ENCODE measurements around the gene UNC13A. TPM values are rescaled to one million over a fixed set of nuclear protein-coding genes. Genes with fewer than 3 reads are reported as not detected.

UNC13A gene
- polyA plus RNA-seq, 1 of the 3 experiments (the other 2 are of a cell fraction), result 0.38 TPM

GRCh38 chr19:17678836-17679235 lies 9.3 kb downstream of the UNC13A start:
- no peaks in the 10 kb centered on the region for H3K36me3 ChIP-seq (replicated peaks in 1 of 2; ENCODE audit: control insufficient read depth in 1 of 2, insufficient read depth in 2 of 2, low read length in 1 of 2)
- no peak overlapping the region for H3K4me3 ChIP-seq (ENCODE audit: low read depth in 2 of 2, low read length in 1 of 2)
- no peak overlapping the region for H3K4me2 ChIP-seq
- no peak for DNase-seq
- peaks cover 0 to 6% of the 10 kb centered on the region in 2 experiments; a peak in 1 of 4 replicates for H3K4me1 ChIP-seq (ENCODE audit: control insufficient read depth in 1 of 2, insufficient read depth in 2 of 2, low read depth in 1 of 2, low read length in 1 of 2)
- no peaks in the 10 kb centered on the region for H3K27me3 ChIP-seq (ENCODE audit: insufficient read depth)
- H3K9me2 ChIP-seq, result no peaks in the 10 kb centered on the region
- H3K9ac ChIP-seq, result no peak overlapping the region
- H2AFZ ChIP-seq (ENCODE audit: low read depth), result no peak overlapping the region
- H3K9me3 ChIP-seq, result no peaks in the 10 kb centered on the region
- no peaks in the 10 kb centered on the region for H3F3A ChIP-seq (replicated peaks; ENCODE audit: insufficient read depth)
- WGBS (ENCODE audit: low lambda C conversion rate), result 46% methylated on average over 4 of the region's 4 CpGs
- ChIA-PET CTCF (no interaction called here), POLR2A (no interaction called here)
- H4K20me1 ChIP-seq (ENCODE audit: insufficient read depth), result no peaks in the 10 kb centered on the region
- TF ChIP-seq MXI1 (IDR thresholded peaks at IDR 0.05; ENCODE audit: low read depth, low read length), result no peak
- no peak for TF ChIP-seq PBX3 (IDR thresholded peaks at IDR 0.05)
- TF ChIP-seq NRF1 (IDR thresholded peaks at IDR 0.05; ENCODE audit: low read depth, low read length), result no peak
- TF ChIP-seq ELF1 (IDR thresholded peaks at IDR 0.05), result no peak
- no peak for TF ChIP-seq REST (IDR thresholded peaks at IDR 0.05; ENCODE audit: low read depth, low read length)
- no peak for TF ChIP-seq RXRA (IDR thresholded peaks at IDR 0.05; ENCODE audit: borderline replicate concordance, low read depth)
- TF ChIP-seq GATA2 (CRISPR knock-in tag; IDR thresholded peaks at IDR 0.05), result no peak
- no peak for TF ChIP-seq FOXM1 (IDR thresholded peaks at IDR 0.05; ENCODE audit: low read depth)
- H3K27ac ChIP-seq (ENCODE audit: low read depth in 2 of 2, low read length in 1 of 2), result no peak overlapping the region
- H3K79me2 ChIP-seq (ENCODE audit: insufficient read depth), result no peaks in the 10 kb centered on the region

DNA sequence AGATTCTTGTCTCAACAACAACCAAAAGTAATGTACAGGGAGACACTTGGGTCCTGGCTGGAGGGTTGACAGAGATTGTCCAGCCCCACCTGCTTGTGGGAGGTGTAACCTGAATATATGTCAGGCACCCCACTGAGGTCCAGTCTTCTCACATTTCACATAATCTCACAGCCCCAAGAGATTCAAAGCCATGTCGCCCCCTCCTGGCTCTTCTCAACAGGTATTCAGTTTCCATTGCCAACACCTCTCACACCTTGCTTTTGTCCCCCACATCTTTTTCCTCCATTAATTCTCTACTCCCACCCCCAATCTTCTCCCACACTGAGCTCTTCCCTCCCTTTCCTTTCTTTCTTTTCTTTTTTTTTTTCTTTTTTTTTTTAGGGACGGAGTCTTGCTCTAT lies 11.2 kb downstream of the UNC13A start:
- H3K27me3 ChIP-seq (ENCODE audit: insufficient read depth), result no peaks in the 10 kb centered on the region
- ChIA-PET POLR2A (no interaction called here), CTCF (interaction anchor here (0.6 to 2.0 kb wide), 6 partner anchors 10 to 182 kb away, joined by 3 to 6 read pairs (median 3); partner anchors contain the start of genes PGLS, RPL18A and UNC13A)
- TF ChIP-seq USF2 (IDR thresholded peaks at IDR 0.05; ENCODE audit: borderline replicate concordance, low read depth, low read length), result no peak
- no peak for TF ChIP-seq IRF3 (IDR thresholded peaks at IDR 0.05; ENCODE audit: low read depth, low read length)
- peak; percentile 18; the same call in 1 of the 2 replicates for TF ChIP-seq RAD21 (IDR thresholded peaks at IDR 0.05; ENCODE audit: low read length)
- no peak for TF ChIP-seq FOXJ3 (CRISPR knock-in tag; IDR thresholded peaks at IDR 0.05)
- 0 out of 2 replicates have a peak, but pooled peaks have one; percentile 19 for TF ChIP-seq CTCF (IDR thresholded peaks at IDR 0.05)
- no peak for TF ChIP-seq GABPA (IDR thresholded peaks at IDR 0.05; ENCODE audit: low read depth)
- no peaks in the 10 kb centered on the region for H3K79me2 ChIP-seq (ENCODE audit: insufficient read depth)
- H3K4me2 ChIP-seq, result no peak overlapping the region
- H4K20me1 ChIP-seq (ENCODE audit: insufficient read depth), result no peaks in the 10 kb centered on the region
- H3K9ac ChIP-seq, result no peak overlapping the region
- DNase-seq, result no peak
- H3K9me2 ChIP-seq, result no peaks in the 10 kb centered on the region
- 86% methylated on average over 2 of the region's 2 CpGs for WGBS (ENCODE audit: low lambda C conversion rate)
- H3K36me3 ChIP-seq (replicated peaks in 1 of 2; ENCODE audit: control insufficient read depth in 1 of 2, insufficient read depth in 2 of 2, low read length in 1 of 2), result no peaks in the 10 kb centered on the region
- no peak overlapping the region for H3K27ac ChIP-seq (ENCODE audit: low read depth in 2 of 2, low read length in 1 of 2)
- H3K4me3 ChIP-seq (ENCODE audit: low read depth in 2 of 2, low read length in 1 of 2), result no peak overlapping the region
- H3K9me3 ChIP-seq, result no peaks in the 10 kb centered on the region
- H2AFZ ChIP-seq (ENCODE audit: low read depth), result no peak overlapping the region
- no peaks in the 10 kb centered on the region for H3F3A ChIP-seq (replicated peaks; ENCODE audit: insufficient read depth)
- peaks cover 0 to 6% of the 10 kb centered on the region in 2 experiments; a peak in 1 of 4 replicates for H3K4me1 ChIP-seq (ENCODE audit: control insufficient read depth in 1 of 2, insufficient read depth in 2 of 2, low read depth in 1 of 2, low read length in 1 of 2)
